Measurements from ENCODE around the gene ARHGAP44.

GRCh38 chr17:13004336-13004735, 215.0 kb downstream of the ARHGAP44 start:
- TF ChIP-seq TAF1 (IDR thresholded peaks at IDR 0.05; ENCODE audit: low read depth, low read length), result no peak
- no peak for TF ChIP-seq POLR2A (IDR thresholded peaks at IDR 0.05; ENCODE audit: low read depth, low read length)
- TF ChIP-seq POLR2AphosphoS5 (IDR thresholded peaks at IDR 0.05; ENCODE audit: low read depth, low read length), result no peak
- TF ChIP-seq SPI1 (IDR thresholded peaks at IDR 0.05; ENCODE audit: low read depth, low read length), result no peak
- no peak for TF ChIP-seq POU2F2 (IDR thresholded peaks at IDR 0.05; ENCODE audit: low read depth, low read length)

Measured in GM12891 (cell line).